Small intestine (tissue), 7 donors: ENCODE results near the gene OR5H15. TPM values are rescaled to one million over a fixed set of nuclear protein-coding genes. Genes with fewer than 3 reads are reported as not detected.
"Not testable (repeated sequence)": the region's sequence is repeated elsewhere in the genome, so short reads cannot be mapped to it uniquely, and the experiment has no call there.

ENCODE experiments used
- DNase-seq, 2 donors: peaks; one replicate each; pipeline versions ENCODE4 v3.0.0 to v3.0.0-alpha.2; 2013
- FAIRE-seq: peaks from 2 replicates; lab custom pipeline; 2012; peaks lifted over from hg19 to GRCh38; lab: Jason Lieb, UNC
- H3K27ac ChIP-seq, 3 donors: one replicate each; pipeline ENCODE4 v1.5.1; 2013; ENCODE audit warnings: low read length in 2 of 3, mild to moderate bottlenecking in 2 of 3, control low read depth in 1 of 3, inconsistent platforms in 1 of 3, low read depth in 1 of 3, moderate library complexity in 1 of 3
- H3K27me3 ChIP-seq, 3 donors: one replicate each; pipeline ENCODE4 v1.6.1; 2013; ENCODE audit warnings: low read length in 3 of 3, inconsistent platforms in 1 of 3; ENCODE audit not compliant: control insufficient read depth in 3 of 3, insufficient read depth in 3 of 3
- H3K36me3 ChIP-seq, 3 donors: one replicate each; pipeline ENCODE4 v1.6.1; 2013; ENCODE audit warnings: low read length in 3 of 3, inconsistent platforms in 1 of 3, low read depth in 1 of 3, mild to moderate bottlenecking in 1 of 3, moderate library complexity in 1 of 3; ENCODE audit not compliant: control insufficient read depth in 3 of 3, insufficient read depth in 2 of 3
- H3K4me1 ChIP-seq, 3 donors: one replicate each; pipeline ENCODE4 v1.6.1; 2013; ENCODE audit warnings: low read length in 2 of 3, inconsistent platforms in 1 of 3, low read depth in 1 of 3, mild to moderate bottlenecking in 1 of 3, moderate library complexity in 1 of 3; ENCODE audit not compliant: control insufficient read depth in 3 of 3, insufficient read depth in 2 of 3
- H3K4me3 ChIP-seq, 3 donors: one replicate each; pipeline ENCODE4 v1.5.1; 2013; ENCODE audit warnings: low read length in 3 of 3, control low read depth in 1 of 3, inconsistent platforms in 1 of 3, low read depth in 1 of 3, mild to moderate bottlenecking in 1 of 3, moderate library complexity in 1 of 3
- H3K9me3 ChIP-seq, 2 donors: one replicate each; pipeline ENCODE4 v1.6.1; 2013; ENCODE audit warnings: low read depth in 1 of 2, low read length in 1 of 2; ENCODE audit not compliant: control insufficient read depth in 2 of 2, insufficient read depth in 1 of 2
- WGBS, 3 donors: extraction: QIAGEN DNeasy Blood & Tissue Kit; methylation state at CpG; one replicate each; pipeline ENCODE4 v1.1.7; 2013; 5-methylcytosine and 5-hydroxymethylcytosine counted together
- polyA plus RNA-seq, 4 donors: library from polyadenylated mRNA; stranded (reverse) in 3 of 4; unstranded in 1 of 4; fragments of 200-250 nt in 3 of 4; fragments of 120-200 nt in 1 of 4; gene quantifications; one replicate each; pipeline versions ENCODE4 v1.2.1 to v1.2.3, GENCODE V29; 2013
- donor health status: healthy with polysubstance abuse.
- donor health status: control.
- donor health status: control.
- donor health status: Bipolar disorder and iron deficiency.
- donor health status: healthy.

Gene OR5H15
- polyA plus RNA-seq, 4 donors: not detected

GRCh38 chr3:98151241-98151640 lies 15.3 kb upstream of the OR5H15 start:
- DNase-seq (no peak), FAIRE-seq (no peak)
- Histone ChIP-seq H3K4me1 (no peaks in the 10 kb centered on the region), H3K9me3 (no peaks in the 10 kb centered on the region), H3K4me3 (no peak overlapping the region), H3K27ac (no peak overlapping the region), H3K36me3 (no peaks in the 10 kb centered on the region), H3K27me3 (no peaks in the 10 kb centered on the region)
- WGBS, 3 donors: 69 to 80% (median 72%) methylated on average over 5 of the region's 5 CpGs

- Histone ChIP-seq H3K4me3 (no peak overlapping the region), H3K9me3 (no peaks in the 10 kb centered on the region), H3K27ac (no peak overlapping the region), H3K4me1 (no peaks in the 10 kb centered on the region), H3K27me3 (no peaks in the 10 kb centered on the region), H3K36me3 (no peaks in the 10 kb centered on the region)
- DNase-seq: no peak
- 11 to 49% (median 27%) methylated on average over 1 of the region's 1 CpG for WGBS, 3 donors
- FAIRE-seq: no peak
Observed at GRCh38 chr3:98171071-98171470, 4.6 kb downstream of the OR5H15 start.

DNA sequence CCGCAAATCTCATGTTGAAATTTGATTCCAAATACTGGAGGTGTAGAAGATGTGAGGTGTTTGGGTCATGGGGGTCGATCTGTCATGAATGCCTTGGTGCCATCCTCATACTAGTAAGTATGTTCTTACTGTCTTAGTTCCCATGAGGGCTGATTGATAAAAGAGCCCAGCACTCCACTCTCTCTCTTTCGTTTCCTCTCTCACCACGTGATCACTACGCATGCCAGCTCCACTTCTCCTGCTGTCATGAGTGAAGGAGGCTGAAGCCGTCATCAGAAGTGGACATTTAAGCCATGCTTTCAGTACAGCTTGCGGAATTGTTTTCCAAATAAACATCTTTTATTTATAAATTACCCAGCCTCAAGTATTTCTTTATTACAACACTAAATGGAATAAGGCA lies 6.1 kb downstream of the OR5H15 start:
- no peaks in the 10 kb centered on the region for H3K27me3 ChIP-seq
- no peak for FAIRE-seq
- H3K36me3 ChIP-seq: no peaks in the 10 kb centered on the region
- no peaks in the 10 kb centered on the region for H3K4me1 ChIP-seq
- no peak for DNase-seq
- H3K4me3 ChIP-seq: no peak overlapping the region
- 80 to 85% (median 83%) methylated on average over 7 of the region's 7 CpGs for WGBS, 3 donors
- H3K9me3 ChIP-seq: no peaks in the 10 kb centered on the region
- H3K27ac ChIP-seq: no peak overlapping the region

DNA sequence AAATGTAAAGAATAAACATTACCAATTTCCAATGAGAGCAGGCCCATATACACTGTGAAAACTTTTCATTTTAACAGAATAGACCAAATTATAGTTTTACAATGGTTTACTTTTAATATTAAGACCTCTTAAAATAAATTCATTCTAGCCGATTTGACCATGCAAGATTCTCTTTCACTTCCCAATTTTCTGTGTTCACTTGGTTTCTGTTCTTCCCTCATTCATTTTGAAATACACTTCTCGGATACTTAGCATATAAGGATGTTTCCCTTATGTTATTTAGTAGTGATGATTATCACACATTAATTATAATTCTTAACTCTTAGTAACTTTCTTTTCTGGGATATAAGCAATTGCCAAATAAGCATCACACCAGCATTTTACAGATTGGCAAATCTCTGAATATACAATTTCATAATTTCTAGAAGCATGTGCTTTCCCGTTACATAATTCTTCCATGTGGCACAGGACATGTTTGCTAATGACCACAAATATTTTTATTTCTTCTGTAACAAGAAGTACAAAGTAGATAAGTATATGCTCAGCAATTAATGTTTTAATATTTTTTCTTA lies 13.9 kb downstream of the OR5H15 start:
- Histone ChIP-seq H3K36me3 (no peaks in the 10 kb centered on the region), H3K4me3 (no peak overlapping the region), H3K27me3 (no peaks in the 10 kb centered on the region), H3K9me3 (no peaks in the 10 kb centered on the region), H3K27ac (no peak overlapping the region), H3K4me1 (no peaks in the 10 kb centered on the region)
- DNase-seq (no peak), FAIRE-seq (no peak)
- WGBS, 3 donors: 80 to 92% (median 89%) methylated on average over 3 of the region's 3 CpGs

DNA sequence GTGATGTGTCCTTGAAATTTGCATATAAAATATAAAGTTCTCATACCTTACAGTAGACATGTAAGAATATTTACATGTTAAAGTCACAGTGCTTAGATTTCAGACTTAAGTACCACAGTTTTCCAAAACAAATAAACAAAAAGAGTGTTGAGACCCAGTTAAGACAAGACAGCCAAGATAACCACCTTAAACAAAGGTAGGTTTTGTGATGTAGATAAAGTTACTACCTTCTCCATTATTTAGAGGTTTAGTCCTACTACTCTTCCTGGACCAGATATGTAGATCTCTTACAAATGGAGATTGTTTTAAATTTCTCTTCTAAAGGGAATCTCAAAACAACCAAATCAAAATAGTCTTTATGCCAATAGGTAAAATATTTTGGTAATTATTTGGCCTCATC lies 15.7 kb downstream of the OR5H15 start:
- DNase-seq: no peak
- no peak for FAIRE-seq
- Histone ChIP-seq H3K4me3 (no peak overlapping the region), H3K36me3 (no peaks in the 10 kb centered on the region), H3K9me3 (no peaks in the 10 kb centered on the region), H3K27ac (no peak overlapping the region), H3K4me1 (no peaks in the 10 kb centered on the region), H3K27me3 (no peaks in the 10 kb centered on the region)

GRCh38 chr3:98185180-98185579 lies 18.7 kb downstream of the OR5H15 start:
- no peak for DNase-seq
- Histone ChIP-seq H3K36me3 (no peaks in the 10 kb centered on the region), H3K27me3 (no peaks in the 10 kb centered on the region), H3K9me3 (no peaks in the 10 kb centered on the region), H3K4me3 (no peak overlapping the region), H3K4me1 (no peaks in the 10 kb centered on the region), H3K27ac (no peak overlapping the region)
- FAIRE-seq: no peak

GRCh38 chr3:98188545-98188944 lies 22.0 kb downstream of the OR5H15 start:
- Histone ChIP-seq H3K27me3 (no peaks in the 10 kb centered on the region), H3K4me1 (no peaks in the 10 kb centered on the region), H3K4me3 (no peak overlapping the region), H3K36me3 (no peaks in the 10 kb centered on the region), H3K9me3 (no peaks in the 10 kb centered on the region), H3K27ac (no peak overlapping the region)
- 27 to 38% (median 29%) methylated on average over 3 of the region's 3 CpGs for WGBS, 3 donors
- no peak for DNase-seq
- FAIRE-seq: no peak

GRCh38 chr3:98190911-98191310 lies 24.4 kb downstream of the OR5H15 start:
- not testable (repeated sequence) for FAIRE-seq

GRCh38 chr3:98196293-98196692 lies 29.8 kb downstream of the OR5H15 start:
- not testable (repeated sequence) for H3K4me3 ChIP-seq, H3K27me3 ChIP-seq, H3K4me1 ChIP-seq, H3K9me3 ChIP-seq, H3K27ac ChIP-seq, H3K36me3 ChIP-seq, FAIRE-seq, DNase-seq
- 80 to 90% (median 82%) methylated on average over 2 of the region's 2 CpGs for WGBS, 3 donors

More at GRCh38 chr3:98190911-98191310, 24.4 kb downstream of the OR5H15 start:
- H3K27ac ChIP-seq, DNase-seq, H3K36me3 ChIP-seq, H3K4me1 ChIP-seq, H3K4me3 ChIP-seq, H3K27me3 ChIP-seq, H3K9me3 ChIP-seq: not testable (repeated sequence)
